HTR-8/SVneo (cell line): ENCODE measurements around the gene TMF1.

Experiments used
- DNase-seq: peaks from one replicate; pipeline ENCODE4 v3.0.0; 2011; ENCODE audit warnings: low spot score, mixed read lengths; ENCODE audit not compliant: insufficient read length
- FAIRE-seq: peaks from 2 replicates; lab custom pipeline; 2011; peaks lifted over from hg19 to GRCh38; lab: Jason Lieb, UNC

TMF1 gene

GRCh38 chr3:69082361-69082760 is 30.2 kb upstream of the TMF1 start:
- FAIRE-seq = no peak

GRCh38 chr3:69081583-69082262 is 29.6 kb upstream of the TMF1 start:
- FAIRE-seq = peak; percentile 52
- peak; percentile 59 for DNase-seq

More at GRCh38 chr3:69082361-69082760, 30.2 kb upstream of the TMF1 start:
- no peak for DNase-seq

- DNase-seq (peak; percentile 77), FAIRE-seq (peak; percentile 90)
Observed at GRCh38 chr3:69080233-69080920, 28.2 kb upstream of the TMF1 start, which contains the start of gene UBA3. Gene UBA3, minus strand, starts transcription at chr3:69080365. Its CDS starts 12 bp downstream, at chr3:69080353.

- DNase-seq (no peak), FAIRE-seq (no peak)
Observed at GRCh38 chr3:69079269-69080159, 27.4 kb upstream of the TMF1 start.

- FAIRE-seq = no peak
Observed at GRCh38 chr3:69072928-69073327, 20.8 kb upstream of the TMF1 start.

GRCh38 chr3:69066121-69066520 is 14.0 kb upstream of the TMF1 start:
- FAIRE-seq (no peak), DNase-seq (no peak)

More at GRCh38 chr3:69072928-69073327, 20.8 kb upstream of the TMF1 start:
- DNase-seq = no peak

- DNase-seq = no peak
- FAIRE-seq = no peak
Observed at GRCh38 chr3:69065318-69065964, 13.3 kb upstream of the TMF1 start.

GRCh38 chr3:69063636-69064035 is 11.5 kb upstream of the TMF1 start:
- FAIRE-seq = no peak
- DNase-seq = no peak

GRCh38 chr3:69059688-69060087 is 7.6 kb upstream of the TMF1 start:
- DNase-seq (no peak), FAIRE-seq (no peak)

GRCh38 chr3:69058947-69059224 is 6.8 kb upstream of the TMF1 start:
- FAIRE-seq = no peak
- DNase-seq = no peak

GRCh38 chr3:69058180-69058946 is 6.2 kb upstream of the TMF1 start:
- FAIRE-seq = no peak
- DNase-seq = no peak

GRCh38 chr3:69052472-69052898 is 352 bp upstream of the TMF1 start:
- FAIRE-seq (no peak), DNase-seq (no peak)

GRCh38 chr3:69048990-69049389 is 3.1 kb downstream of the TMF1 start:
- no peak for DNase-seq
- no peak for FAIRE-seq

- FAIRE-seq (no peak), DNase-seq (no peak)
Observed at GRCh38 chr3:69044608-69045007, 7.5 kb downstream of the TMF1 start.

GRCh38 chr3:69033470-69033869 is 18.7 kb downstream of the TMF1 start:
- DNase-seq (no peak), FAIRE-seq (no peak)

- DNase-seq (no peak), FAIRE-seq (no peak)
Observed at GRCh38 chr3:69032737-69033136, 19.4 kb downstream of the TMF1 start.

- peak; percentile 54 for FAIRE-seq
- DNase-seq = peak; percentile 40
Observed at GRCh38 chr3:69032142-69032541, 20.0 kb downstream of the TMF1 start.

GRCh38 chr3:69031635-69032034 is 20.5 kb downstream of the TMF1 start:
- DNase-seq (no peak), FAIRE-seq (no peak)

- no peak for FAIRE-seq
- DNase-seq = no peak
Observed at GRCh38 chr3:69020857-69021256, 31.3 kb downstream of the TMF1 start.

- DNase-seq = no peak
- FAIRE-seq = no peak
Observed at GRCh38 chr3:69020424-69020823, 31.7 kb downstream of the TMF1 start.
